Type B pancreatic cell (in vitro differentiated cells): ENCODE data around the gene ZNF544. TPM values are rescaled to one million over a fixed set of nuclear protein-coding genes. Genes with fewer than 3 reads are reported as not detected.

ENCODE experiments used
- DNase-seq: peaks from one replicate; pipeline ENCODE4 v3.0.0; 2021; ENCODE audit warnings: mixed read lengths; ENCODE audit not compliant: unreplicated experiment; ENCODE audit errors: extremely low spot score
- H3K27ac Mint-ChIP-seq: 2 replicates; pipeline ENCODE4 v1.8.0; 2021; ENCODE audit warnings: mild to moderate bottlenecking, mixed read lengths
- H3K27me3 Mint-ChIP-seq: 2 replicates; pipeline ENCODE4 v1.8.0; 2021; ENCODE audit warnings: mixed read lengths
- H3K36me3 Mint-ChIP-seq: 2 replicates; pipeline ENCODE4 v1.8.0; 2021; ENCODE audit warnings: mixed read lengths
- H3K4me1 Mint-ChIP-seq: one replicate; pipeline ENCODE4 v1.8.0; 2021; ENCODE audit warnings: mixed read lengths; ENCODE audit not compliant: unreplicated experiment
- H3K4me3 Mint-ChIP-seq: 2 replicates; pipeline ENCODE4 v1.8.0; 2021; ENCODE audit warnings: mild to moderate bottlenecking, mixed read lengths
- H3K9me3 Mint-ChIP-seq: 2 replicates; pipeline ENCODE4 v1.8.0; 2021; ENCODE audit warnings: mixed read lengths
- total RNA-seq: library from RNA; stranded (reverse); gene quantifications from 2 replicates; pipeline ENCODE4 v1.2.1, GENCODE V29; 2021; ENCODE audit warnings: low replicate concordance
- TF ChIP-seq, protein P1 (sequence below): fragments of 200-600 bp; sonication (generic); conservative IDR thresholded peaks from 2 replicates; pipeline ENCODE4 v1.5.0; 2021; ENCODE audit warnings: antibody characterized with exemption, mild to moderate bottlenecking

The ZNF544 gene
- total RNA-seq, 1 donor from 2014 or later = 52.0 TPM

DNA sequence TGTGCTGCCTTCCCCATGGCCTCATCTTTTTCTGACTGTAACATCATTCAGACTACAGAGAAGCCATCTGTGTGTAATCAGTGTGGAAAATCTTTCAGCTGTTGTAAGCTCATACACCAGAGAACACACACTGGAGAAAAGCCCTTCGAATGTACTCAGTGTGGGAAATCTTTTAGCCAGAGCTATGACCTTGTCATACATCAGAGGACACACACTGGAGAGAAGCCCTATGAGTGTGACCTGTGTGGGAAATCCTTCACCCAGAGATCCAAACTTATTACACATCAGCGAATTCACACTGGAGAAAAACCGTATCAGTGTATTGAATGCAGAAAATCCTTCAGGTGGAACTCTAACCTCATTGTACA is 32.9 kb downstream of the ZNF544 start:
- TF ChIP-seq, protein P1, sequence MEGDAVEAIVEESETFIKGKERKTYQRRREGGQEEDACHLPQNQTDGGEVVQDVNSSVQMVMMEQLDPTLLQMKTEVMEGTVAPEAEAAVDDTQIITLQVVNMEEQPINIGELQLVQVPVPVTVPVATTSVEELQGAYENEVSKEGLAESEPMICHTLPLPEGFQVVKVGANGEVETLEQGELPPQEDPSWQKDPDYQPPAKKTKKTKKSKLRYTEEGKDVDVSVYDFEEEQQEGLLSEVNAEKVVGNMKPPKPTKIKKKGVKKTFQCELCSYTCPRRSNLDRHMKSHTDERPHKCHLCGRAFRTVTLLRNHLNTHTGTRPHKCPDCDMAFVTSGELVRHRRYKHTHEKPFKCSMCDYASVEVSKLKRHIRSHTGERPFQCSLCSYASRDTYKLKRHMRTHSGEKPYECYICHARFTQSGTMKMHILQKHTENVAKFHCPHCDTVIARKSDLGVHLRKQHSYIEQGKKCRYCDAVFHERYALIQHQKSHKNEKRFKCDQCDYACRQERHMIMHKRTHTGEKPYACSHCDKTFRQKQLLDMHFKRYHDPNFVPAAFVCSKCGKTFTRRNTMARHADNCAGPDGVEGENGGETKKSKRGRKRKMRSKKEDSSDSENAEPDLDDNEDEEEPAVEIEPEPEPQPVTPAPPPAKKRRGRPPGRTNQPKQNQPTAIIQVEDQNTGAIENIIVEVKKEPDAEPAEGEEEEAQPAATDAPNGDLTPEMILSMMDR = no peak
- H3K4me3 Mint-ChIP-seq = no peak overlapping the region
- DNase-seq = no peak
- H3K27ac Mint-ChIP-seq = no peak overlapping the region
- no peaks in the 10 kb centered on the region for H3K27me3 Mint-ChIP-seq
- peaks cover 24% of the 10 kb centered on the region for H3K9me3 Mint-ChIP-seq
- no peaks in the 10 kb centered on the region for H3K4me1 Mint-ChIP-seq
- H3K36me3 Mint-ChIP-seq = peaks cover 67% of the 10 kb centered on the region

DNA sequence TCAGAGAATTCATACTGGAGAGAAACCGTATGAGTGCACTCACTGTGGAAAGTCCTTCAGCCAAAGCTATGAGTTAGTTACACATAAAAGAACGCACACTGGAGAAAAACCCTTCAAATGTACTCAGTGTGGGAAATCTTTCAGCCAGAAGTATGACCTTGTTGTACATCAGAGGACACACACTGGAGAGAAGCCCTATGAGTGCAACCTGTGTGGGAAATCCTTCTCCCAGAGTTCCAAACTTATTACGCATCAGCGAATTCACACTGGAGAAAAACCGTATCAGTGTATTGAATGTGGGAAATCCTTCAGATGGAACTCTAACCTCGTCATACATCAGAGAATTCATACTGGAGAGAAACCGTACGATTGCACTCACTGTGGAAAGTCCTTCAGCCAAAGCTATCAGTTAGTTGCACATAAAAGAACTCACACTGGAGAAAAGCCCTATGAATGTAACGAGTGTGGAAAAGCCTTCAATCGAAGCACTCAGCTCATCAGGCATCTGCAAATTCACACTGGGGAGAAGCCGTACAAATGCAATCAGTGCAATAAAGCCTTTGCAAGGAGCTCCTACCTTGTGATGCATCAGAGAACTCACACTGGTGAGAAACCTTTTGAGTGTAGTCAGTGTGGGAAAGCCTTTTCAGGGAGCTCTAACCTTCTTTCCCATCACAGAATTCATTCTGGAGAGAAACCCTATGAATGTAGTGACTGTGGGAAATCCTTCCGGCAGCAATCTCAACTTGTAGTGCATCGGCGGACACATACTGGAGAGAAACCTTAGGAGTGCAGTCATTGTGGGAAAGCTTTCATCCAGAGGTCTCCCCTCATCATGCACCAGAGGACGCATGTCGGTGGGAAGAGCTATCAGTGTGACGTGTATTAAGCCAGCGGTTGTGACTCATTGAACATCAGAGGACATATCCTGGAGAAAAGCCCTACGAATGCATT is 33.5 kb downstream of the ZNF544 start:
- Mint-ChIP-seq H3K9me3 (peaks cover 23% of the 10 kb centered on the region), H3K4me1 (no peaks in the 10 kb centered on the region), H3K27me3 (no peaks in the 10 kb centered on the region), H3K27ac (peak overlapping the region; percentile 16), H3K36me3 (peaks cover 68% of the 10 kb centered on the region), H3K4me3 (no peak overlapping the region)
- no peak for DNase-seq
- TF ChIP-seq, protein P1 = no peak

DNA sequence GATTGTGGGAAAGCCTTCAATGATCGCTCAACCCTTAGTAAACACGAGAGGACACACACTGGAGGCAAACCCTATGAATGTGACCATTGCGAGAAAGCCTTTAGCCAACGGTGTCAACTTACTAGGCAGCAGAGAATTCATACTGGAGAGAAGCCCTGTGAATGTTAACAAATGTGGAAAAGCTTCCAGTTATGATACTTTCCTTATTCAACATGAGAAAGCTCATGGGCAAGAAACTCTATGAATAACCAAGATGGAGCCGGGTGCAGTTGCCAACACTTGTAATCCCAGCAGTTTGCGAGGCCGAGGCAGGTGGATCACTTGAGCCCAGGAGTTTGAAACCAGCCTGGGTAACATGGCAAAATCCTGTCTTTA is 34.2 kb downstream of the ZNF544 start:
- peaks cover 62% of the 10 kb centered on the region for H3K36me3 Mint-ChIP-seq
- H3K4me3 Mint-ChIP-seq = no peak overlapping the region
- DNase-seq = no peak
- TF ChIP-seq, protein P1 = no peak
- H3K27me3 Mint-ChIP-seq = no peaks in the 10 kb centered on the region
- no peaks in the 10 kb centered on the region for H3K4me1 Mint-ChIP-seq
- H3K27ac Mint-ChIP-seq = peak overlapping the region; percentile 16
- H3K9me3 Mint-ChIP-seq = peaks cover 16% of the 10 kb centered on the region

DNA sequence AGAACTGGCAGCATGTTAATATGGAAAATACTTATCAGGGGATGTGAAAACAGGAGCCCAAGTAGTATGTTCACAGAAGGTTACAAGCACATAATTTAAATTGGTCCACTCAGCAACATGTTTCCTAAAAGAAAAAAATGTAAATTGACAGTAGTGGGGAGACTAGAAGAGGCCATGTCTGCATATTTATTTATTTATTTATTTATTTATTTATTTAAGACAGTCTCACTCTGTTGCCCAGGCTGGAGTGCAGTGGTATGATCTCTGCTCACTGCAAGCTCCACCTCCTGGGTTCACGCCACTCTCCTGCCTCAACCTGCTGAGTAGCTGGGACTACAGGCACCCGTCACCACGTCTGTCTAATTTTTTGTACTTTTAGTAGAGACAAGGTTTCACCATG is 36.4 kb downstream of the ZNF544 start:
- TF ChIP-seq, protein P1 = no peak
- no peaks in the 10 kb centered on the region for H3K27me3 Mint-ChIP-seq
- H3K4me1 Mint-ChIP-seq = no peaks in the 10 kb centered on the region
- no peak overlapping the region for H3K27ac Mint-ChIP-seq
- H3K9me3 Mint-ChIP-seq = peaks cover 11% of the 10 kb centered on the region
- H3K4me3 Mint-ChIP-seq = no peak overlapping the region
- H3K36me3 Mint-ChIP-seq = peaks cover 52% of the 10 kb centered on the region
- DNase-seq = no peak

DNA sequence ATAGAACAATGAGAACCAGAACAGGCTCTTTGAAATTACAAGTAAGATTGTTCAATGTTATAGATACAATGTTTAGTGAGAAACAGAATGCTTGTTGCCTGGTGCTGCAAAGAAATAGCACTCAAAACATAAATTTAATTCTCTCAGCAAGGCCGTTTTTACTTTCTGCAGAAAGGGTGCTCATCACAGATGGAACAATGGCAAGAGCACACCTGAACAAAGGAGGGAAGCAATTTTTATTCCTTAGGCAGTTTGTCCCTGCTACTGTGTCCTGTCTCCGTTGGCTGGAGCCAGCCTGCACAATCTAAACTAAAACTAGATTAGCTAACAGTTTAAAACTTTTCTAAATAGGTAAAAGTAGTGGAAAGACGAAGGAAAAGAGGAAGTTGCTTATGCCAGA is 39.6 kb downstream of the ZNF544 start:
- peaks cover 4% of the 10 kb centered on the region for H3K9me3 Mint-ChIP-seq
- H3K27me3 Mint-ChIP-seq = no peaks in the 10 kb centered on the region
- no peak for DNase-seq
- no peaks in the 10 kb centered on the region for H3K4me1 Mint-ChIP-seq
- H3K27ac Mint-ChIP-seq = no peak overlapping the region
- peaks cover 39% of the 10 kb centered on the region for H3K36me3 Mint-ChIP-seq
- H3K4me3 Mint-ChIP-seq = no peak overlapping the region
- TF ChIP-seq, protein P1 = no peak
